BJ (cell line): ENCODE results near the gene JOSD1. TPM values are rescaled to one million over a fixed set of nuclear protein-coding genes. Genes with fewer than 3 reads are reported as not detected.

Experiments used
- CTCF ChIA-PET: fragments of 350-600 bp; formaldehyde crosslinking; extraction: SDS; loops from one replicate; lab custom pipeline; 2021; ENCODE audit warnings: antibody characterized with exemption, inconsistent platforms; lab: Yijun Ruan, JAX
- POLR2A ChIA-PET: fragments of 300-600 bp; sonication (Branson Sonifier 250); formaldehyde crosslinking; extraction: SDS; loops from one replicate; lab custom pipeline; 2021; ENCODE audit warnings: antibody characterized with exemption; lab: Charles Lee
- DNase-seq: peaks from one replicate; pipeline ENCODE4 v3.0.0-alpha.2; 2011; ENCODE audit warnings: low read depth
- H3K27me3 ChIP-seq: 2 replicates; pipeline ENCODE4 v1.6.0; 2011; ENCODE audit warnings: low read length; ENCODE audit not compliant: control insufficient read depth, insufficient read depth
- H3K36me3 ChIP-seq: 2 replicates; pipeline ENCODE4 v1.5.1; 2011; ENCODE audit warnings: low read length; ENCODE audit not compliant: control insufficient read depth, insufficient read depth
- H3K4me3 ChIP-seq: 2 replicates; pipeline ENCODE4 v1.5.1; 2011; ENCODE audit warnings: low read depth, mild to moderate bottlenecking, control low read depth, low read length
- CTCF ChIP-seq: IDR thresholded peaks from 2 replicates; pipeline ENCODE4 v1.5.1; 2011; ENCODE audit warnings: low read depth, mild to moderate bottlenecking, control low read depth, inconsistent platforms, low read length, moderate library complexity; ENCODE audit not compliant: insufficient read depth
- polyA plus RNA-seq: library from polyadenylated mRNA; depleted of rRNA; stranded (reverse); fragments of >200 nt; gene quantifications from 2 replicates; pipeline ENCODE4 v1.2.3, GENCODE V29; 2011

JOSD1 gene
- polyA plus RNA-seq, 1 experiment = 43.6 TPM

GRCh38 chr22:38713921-38714320 is 13.2 kb upstream of the JOSD1 start:
- no peak for DNase-seq

GRCh38 chr22:38712486-38713207 is 11.9 kb upstream of the JOSD1 start:
- POLR2A ChIA-PET = no interaction called here
- no peak for TF ChIP-seq CTCF
- DNase-seq = no peak
- Histone ChIP-seq H3K36me3 (peaks cover 17% of the 10 kb centered on the region), H3K27me3 (no peaks in the 10 kb centered on the region), H3K4me3 (no peak overlapping the region)
- CTCF ChIA-PET = interaction anchor here (1.5 kb wide), 1 partner anchor 13 kb away, joined by 5 read pairs; no protein-coding TSS in a partner anchor

More at GRCh38 chr22:38713921-38714320, 13.2 kb upstream of the JOSD1 start:
- H3K27me3 ChIP-seq = no peaks in the 10 kb centered on the region
- CTCF ChIA-PET = interaction anchor here (2.5 kb wide), 1 partner anchor 11 kb away, joined by 9 read pairs; no protein-coding TSS in a partner anchor
- no peak overlapping the region for H3K4me3 ChIP-seq
- TF ChIP-seq CTCF = no peak
- H3K36me3 ChIP-seq = peaks cover 19% of the 10 kb centered on the region
- POLR2A ChIA-PET = no interaction called here

- H3K27me3 ChIP-seq = no peaks in the 10 kb centered on the region
- peaks cover 3% of the 10 kb centered on the region for H3K36me3 ChIP-seq
- DNase-seq = no peak
- TF ChIP-seq CTCF = no peak
- H3K4me3 ChIP-seq = no peak overlapping the region
- POLR2A ChIA-PET = no interaction called here
- CTCF ChIA-PET = no interaction called here
These were observed 10.1 kb upstream of the JOSD1 start for GRCh38 chr22:38710866-38711265.

- POLR2A ChIA-PET = no interaction called here
- Histone ChIP-seq H3K36me3 (peaks cover 3% of the 10 kb centered on the region), H3K27me3 (no peaks in the 10 kb centered on the region), H3K4me3 (no peak overlapping the region)
- TF ChIP-seq CTCF = no peak
- no peak for DNase-seq
- CTCF ChIA-PET = no interaction called here
These were observed 9.6 kb upstream of the JOSD1 start for GRCh38 chr22:38710351-38710750.

- ChIA-PET CTCF (no interaction called here), POLR2A (no interaction called here)
- no peak for TF ChIP-seq CTCF
- Histone ChIP-seq H3K4me3 (no peak overlapping the region), H3K36me3 (peaks cover 3% of the 10 kb centered on the region), H3K27me3 (no peaks in the 10 kb centered on the region)
- no peak for DNase-seq
These were observed 8.6 kb upstream of the JOSD1 start for GRCh38 chr22:38709306-38709705.
